ENCODE results near the gene C6orf132.

GRCh38 chr6:42051268-42051653 lies 91.2 kb downstream of the C6orf132 start:
- TF ChIP-seq TBP (IDR thresholded peaks at IDR 0.05; ENCODE audit: low read depth, low read length) (no peak), CTCF (IDR thresholded peaks at IDR 0.05; ENCODE audit: control extremely low read depth in 1 of 3, insufficient read depth in 1 of 3, low read depth in 1 of 3, low read length in 3 of 3) (no peak), SIX5 (IDR thresholded peaks at IDR 0.05; ENCODE audit: low read depth, low read length) (no peak), CREB1 (IDR thresholded peaks at IDR 0.05) (no peak), CEBPB (IDR thresholded peaks at IDR 0.05; ENCODE audit: low read depth, low read length) (no peak), GABPA (IDR thresholded peaks at IDR 0.05; ENCODE audit: borderline replicate concordance, insufficient read depth, low read length) (no peak), MAX (IDR thresholded peaks at IDR 0.05) (no peak), JUND (IDR thresholded peaks at IDR 0.05; ENCODE audit: low read length) (no peak), POLR2A (IDR thresholded peaks at IDR 0.05; ENCODE audit: control extremely low read depth in 1 of 2, low read depth in 2 of 2, low read length in 2 of 2) (no peak), RAD21 (IDR thresholded peaks at IDR 0.05 in 1 of 2, conservative IDR thresholded peaks at IDR 0.05 in 1 of 2; ENCODE audit: low read depth in 2 of 2, low read length in 2 of 2) (no peak), USF2 (IDR thresholded peaks at IDR 0.05; ENCODE audit: low read length) (no peak), EP300 (IDR thresholded peaks at IDR 0.05; ENCODE audit: borderline replicate concordance in 1 of 2, low read depth in 2 of 2, low read length in 2 of 2) (no peak), JUN (IDR thresholded peaks at IDR 0.05; ENCODE audit: low read depth, low read length) (no peak)

Measured in H1 (cell line).